Measurements from ENCODE around the gene PLAGL1. TPM values are rescaled to one million over a fixed set of nuclear protein-coding genes. Genes with fewer than 3 reads are reported as not detected.

PLAGL1 gene
- polyA plus RNA-seq, 3 donors: 11.6 to 60.7 (median 16.7) TPM

- DNase-seq: peak; percentile 39 to 60 (median 54)
- Mint-ChIP-seq H3K27ac (peak overlapping the region; percentile 84 to 97 (median 93)), H3K4me3 (peak overlapping the region; percentile 58 to 78), H3K4me1 (peaks cover 49% of the 10 kb centered on the region), H3K36me3 (peaks cover 14 to 20% of the 10 kb centered on the region in 2 donors), H3K9me3 (no peaks in the 10 kb centered on the region), H3K27me3 (ENCODE audit: low read depth in 3 of 3) (no peaks in the 10 kb centered on the region)
- Histone ChIP-seq H3K36me3 (replicated peaks in 1 of 2; ENCODE audit: control insufficient read depth in 1 of 2, insufficient read depth in 2 of 2, low read length in 2 of 2) (peaks cover 0 to 5% of the 10 kb centered on the region in 2 donors), H2AFZ (ENCODE audit: insufficient read depth, low read depth, low read length, poor library complexity, severe bottlenecking) (peak overlapping the region; percentile 23), H3K4me1 (ENCODE audit: control insufficient read depth in 1 of 2, insufficient read depth in 2 of 2, low read length in 2 of 2) (peaks cover 43 to 44% of the 10 kb centered on the region in 2 donors), H3K4me3 (replicated peaks in 1 of 3; ENCODE audit: low read depth in 2 of 3, low read length in 3 of 3) (peak overlapping the region in 2 of 3 experiments; percentile 18 to 51), H3K4me2 (replicated peaks; ENCODE audit: extremely low read depth, low read length, poor library complexity, severe bottlenecking) (peak overlapping the region; percentile 66), H3K79me2 (ENCODE audit: insufficient read depth, low read length) (no peaks in the 10 kb centered on the region), H3K9ac (ENCODE audit: insufficient read depth, low read length, poor library complexity, severe bottlenecking) (peak overlapping the region; percentile 39), H3K9me3 (replicated peaks in 1 of 2; ENCODE audit: control insufficient read depth in 1 of 2, insufficient read depth in 1 of 2, low read length in 2 of 2) (no peaks in the 10 kb centered on the region), H3K27me3 (ENCODE audit: control insufficient read depth in 2 of 2, insufficient read depth in 2 of 2, low read length in 2 of 2) (no peaks in the 10 kb centered on the region), H4K20me1 (ENCODE audit: insufficient read depth, low read length) (no peaks in the 10 kb centered on the region), H3K27ac (ENCODE audit: low read depth in 1 of 2, low read length in 2 of 2) (peak overlapping the region in 1 of 2 donors; percentile 85)
- no peak for TF ChIP-seq CTCF (IDR thresholded peaks at IDR 0.05)
- intact Hi-C loops (cut with micrococcal nuclease): no loop called here
- WGBS (ENCODE audit: insufficient coverage): no CpG with 5 or more reads among the region's 1 CpG
Observed at GRCh38 chr6:143966312-143966711, 41.7 kb downstream of the PLAGL1 start.

- Mint-ChIP-seq H3K4me1 (peaks cover 44% of the 10 kb centered on the region), H3K4me3 (peak overlapping the region; percentile 58 to 78), H3K27ac (peak overlapping the region; percentile 84 to 97 (median 93)), H3K9me3 (no peaks in the 10 kb centered on the region), H3K36me3 (peaks cover 14 to 20% of the 10 kb centered on the region in 2 donors), H3K27me3 (ENCODE audit: low read depth in 3 of 3) (no peaks in the 10 kb centered on the region)
- Histone ChIP-seq H3K79me2 (ENCODE audit: insufficient read depth, low read length) (no peaks in the 10 kb centered on the region), H4K20me1 (ENCODE audit: insufficient read depth, low read length) (no peaks in the 10 kb centered on the region), H3K36me3 (replicated peaks in 1 of 2; ENCODE audit: control insufficient read depth in 1 of 2, insufficient read depth in 2 of 2, low read length in 2 of 2) (peaks cover 0 to 5% of the 10 kb centered on the region in 2 donors), H3K4me3 (replicated peaks in 1 of 3; ENCODE audit: low read depth in 2 of 3, low read length in 3 of 3) (peak overlapping the region in 2 of 3 experiments; percentile 18 to 51), H3K9ac (ENCODE audit: insufficient read depth, low read length, poor library complexity, severe bottlenecking) (peak overlapping the region; percentile 39), H2AFZ (ENCODE audit: insufficient read depth, low read depth, low read length, poor library complexity, severe bottlenecking) (peak overlapping the region; percentile 23), H3K4me1 (ENCODE audit: control insufficient read depth in 1 of 2, insufficient read depth in 2 of 2, low read length in 2 of 2) (peaks cover 43 to 44% of the 10 kb centered on the region in 2 donors), H3K9me3 (replicated peaks in 1 of 2; ENCODE audit: control insufficient read depth in 1 of 2, insufficient read depth in 1 of 2, low read length in 2 of 2) (no peaks in the 10 kb centered on the region), H3K27ac (ENCODE audit: low read depth in 1 of 2, low read length in 2 of 2) (peak overlapping the region; percentile 20 to 85), H3K4me2 (replicated peaks; ENCODE audit: extremely low read depth, low read length, poor library complexity, severe bottlenecking) (peak overlapping the region; percentile 66), H3K27me3 (ENCODE audit: control insufficient read depth in 2 of 2, insufficient read depth in 2 of 2, low read length in 2 of 2) (no peaks in the 10 kb centered on the region)
- TF ChIP-seq CTCF (IDR thresholded peaks at IDR 0.05): no peak
- 15% methylated on average over 4 of the region's 6 CpGs for WGBS (ENCODE audit: insufficient coverage)
- DNase-seq: peak; percentile 62 to 77 (median 72)
- intact Hi-C loops (cut with micrococcal nuclease): no loop called here
Observed at GRCh38 chr6:143965503-143966171, 42.4 kb downstream of the PLAGL1 start.

Data from CD14-positive monocyte (primary cell).